Endothelial cell of umbilical vein (primary cell): ENCODE data around the gene XYLT1. TPM values are rescaled to one million over a fixed set of nuclear protein-coding genes. Genes with fewer than 3 reads are reported as not detected.

ENCODE experiments used
- BruUV-seq: library from RNA; stranded (reverse); fragments of 400-500 nt; replicated peaks from 2 replicates; lab custom pipeline; 2021; lab: Mats Ljungman, UMichigan
- CTCF ChIA-PET: fragments of 300-600, 350-600 bp; sonication (Branson Sonifier 250); formaldehyde crosslinking; loops from one replicate; lab custom pipeline; 2021; ENCODE audit warnings: antibody characterized with exemption, inconsistent platforms; lab: Charles Lee
- POLR2A ChIA-PET: fragments of 300-600, 350-600 bp; sonication (Branson Sonifier 250); formaldehyde crosslinking; loops from one replicate; lab custom pipeline; 2021; ENCODE audit warnings: antibody characterized with exemption, inconsistent platforms; lab: Charles Lee
- DNase-seq: peaks from one replicate; pipeline ENCODE4 v3.0.0-alpha.2; 2011; ENCODE audit warnings: low read depth, low spot score
- FAIRE-seq: peaks from 2 replicates; lab custom pipeline; 2011; peaks lifted over from hg19 to GRCh38; lab: Jason Lieb, UNC
- H2AFZ ChIP-seq: 2 replicates; pipeline ENCODE4 v1.6.0; 2012; ENCODE audit warnings: low read depth, low read length, control low read depth, inconsistent platforms
- H3K27ac ChIP-seq: 2 replicates; pipeline ENCODE4 v1.5.1; 2011; ENCODE audit warnings: low read depth, mild to moderate bottlenecking, control low read depth, low read length, moderate library complexity; ENCODE audit not compliant: insufficient read depth
- H3K27me3 ChIP-seq, 2 experiments: 2 replicates each; pipeline versions ENCODE4 v1.6.0 to v1.6.1; 2011; ENCODE audit warnings: low read length in 2 of 2, mixed read lengths in 1 of 2; ENCODE audit not compliant: control insufficient read depth in 2 of 2, insufficient read depth in 2 of 2
- H3K36me3 ChIP-seq, 2 experiments: 2 replicates in 1 of 2; 3 replicates in 1 of 2; pipeline ENCODE4 v1.5.1; 2011; ENCODE audit warnings: low read length in 2 of 2, mild to moderate bottlenecking in 1 of 2, moderate library complexity in 1 of 2; ENCODE audit not compliant: control insufficient read depth in 2 of 2, insufficient read depth in 2 of 2; ENCODE audit errors: extremely low read depth in 1 of 2
- H3K4me1 ChIP-seq: 3 replicates; pipeline ENCODE4 v1.5.1; 2011; ENCODE audit warnings: mild to moderate bottlenecking, low read length; ENCODE audit not compliant: control insufficient read depth, insufficient read depth; ENCODE audit errors: extremely low read depth
- H3K4me2 ChIP-seq: 2 replicates; pipeline ENCODE4 v1.6.1; 2011; ENCODE audit warnings: low read length, control low read depth, mixed read lengths; ENCODE audit not compliant: insufficient read depth
- H3K4me3 ChIP-seq, 3 experiments: fragments of 200-600 bp in 1 of 3; sonication (generic), shearing (Covaris generic) in 1 of 3; replicated peaks in 1 of 3; 2 replicates each; pipeline ENCODE4 v1.5.1; 2011 to 2016; ENCODE audit warnings: control low read depth in 3 of 3, low read length in 3 of 3, mild to moderate bottlenecking in 2 of 3, inconsistent platforms in 1 of 3, low read depth in 1 of 3, moderate library complexity in 1 of 3; ENCODE audit not compliant: insufficient read depth in 1 of 3
- H3K79me2 ChIP-seq: 2 replicates; pipeline ENCODE4 v1.6.0; 2012; ENCODE audit warnings: low read length, inconsistent platforms; ENCODE audit not compliant: control insufficient read depth, insufficient read depth
- H3K9ac ChIP-seq: replicated peaks from 2 replicates; pipeline ENCODE3; 2011; ENCODE audit warnings: low read length, control low read depth; ENCODE audit not compliant: insufficient read depth; ENCODE audit errors: extremely low read depth
- H3K9me1 ChIP-seq: replicated peaks from 3 replicates; pipeline ENCODE4 v1.6.0; 2011; ENCODE audit warnings: mild to moderate bottlenecking, low read length; ENCODE audit not compliant: control insufficient read depth, insufficient read depth; ENCODE audit errors: extremely low read depth
- H3K9me3 ChIP-seq: replicated peaks from 2 replicates; pipeline ENCODE4 v1.5.1; 2012; ENCODE audit warnings: low read length, inconsistent platforms; ENCODE audit not compliant: control insufficient read depth, insufficient read depth
- H4K20me1 ChIP-seq: replicated peaks from 2 replicates; pipeline ENCODE3; 2011; ENCODE audit warnings: mild to moderate bottlenecking, low read length; ENCODE audit not compliant: control insufficient read depth, insufficient read depth; ENCODE audit errors: extremely low read depth
- EZH2 ChIP-seq: IDR thresholded peaks from 2 replicates; pipeline ENCODE4 v1.6.1; 2012; ENCODE audit warnings: borderline replicate concordance, low read depth, mild to moderate bottlenecking, moderate library complexity, low read length, inconsistent platforms; ENCODE audit not compliant: severe bottlenecking
- FOS ChIP-seq: IDR thresholded peaks from 2 replicates; pipeline ENCODE4 v1.6.1; 2011; ENCODE audit warnings: mild to moderate bottlenecking, low read length, moderate library complexity, borderline replicate concordance; ENCODE audit not compliant: insufficient read depth
- GATA2 ChIP-seq: IDR thresholded peaks from 2 replicates; pipeline ENCODE4 v1.7.0; 2011; ENCODE audit warnings: low read depth, mild to moderate bottlenecking, moderate library complexity, mixed read lengths, low read length; ENCODE audit not compliant: insufficient read length, insufficient read depth
- JUN ChIP-seq: IDR thresholded peaks from 2 replicates; pipeline ENCODE4 v1.6.1; 2011; ENCODE audit warnings: borderline replicate concordance, low read depth; ENCODE audit not compliant: insufficient read length, insufficient read depth
- MYC ChIP-seq: IDR thresholded peaks from one replicate; pipeline ENCODE4 v1.6.1; 2011; ENCODE audit warnings: mild to moderate bottlenecking, low read depth, low read length
- POLR2A ChIP-seq: IDR thresholded peaks from 2 replicates; pipeline ENCODE4 v1.6.1; 2012; ENCODE audit warnings: low read depth, mild to moderate bottlenecking, control low read depth, low read length
- POLR2AphosphoS5 ChIP-seq: IDR thresholded peaks from 2 replicates; pipeline ENCODE4 v1.6.1; 2012; ENCODE audit warnings: low read depth, mild to moderate bottlenecking, control low read depth, low read length, moderate library complexity; ENCODE audit not compliant: insufficient read depth
- dilution Hi-C: fragments of 300-500 bp; cut with MboI; formaldehyde crosslinking; loops from one replicate; pipeline ENCODE4 v1.15.0; 2019; ENCODE audit warnings: low sequenced_read_pairs; ENCODE audit not compliant: extremely low pct_ligation_motif_present
- intact Hi-C: fragments of 100-400 bp; cut with micrococcal nuclease; formaldehyde crosslinking; loops from one replicate; pipeline ENCODE4 v1.10.0; 2022
- polyA plus RNA-seq, 4 experiments: library from polyadenylated mRNA; depleted of rRNA in 3 of 4; stranded (reverse) in 3 of 4; unstranded in 1 of 4; fragments of >200 nt; gene quantifications; 2 replicates each; pipeline versions ENCODE4 v1.2.1 to v1.2.3, GENCODE V29; 2011 to 2012; ENCODE audit warnings: missing spikeins in 1 of 4
- total RNA-seq: library from RNA; stranded (reverse); gene quantifications from 2 replicates; pipeline ENCODE4 v1.2.3, GENCODE V29; 2021
- TF ChIP-seq, protein P1 (sequence below), 2 donors: IDR thresholded peaks; 1 replicate in 1 of 2; 2 replicates in 1 of 2; pipeline ENCODE4 v1.5.1; 2011; ENCODE audit warnings: low read length in 2 of 2, mild to moderate bottlenecking in 2 of 2, moderate library complexity in 2 of 2, control low read depth in 1 of 2, inconsistent platforms in 1 of 2, low read depth in 1 of 2; ENCODE audit not compliant: insufficient read depth in 1 of 2; ENCODE audit errors: extremely low read depth in 1 of 2
- TF ChIP-seq, protein P2 (sequence below): IDR thresholded peaks from 2 replicates; pipeline ENCODE4 v1.6.1; 2011; ENCODE audit not compliant: insufficient read depth, insufficient read length

Gene XYLT1
- total and polyA plus RNA-seq, 2 donors (not counting 3 experiments of a cell fraction or from before 2014, with no cell fraction given): 0.63 to 2.9 TPM

DNA sequence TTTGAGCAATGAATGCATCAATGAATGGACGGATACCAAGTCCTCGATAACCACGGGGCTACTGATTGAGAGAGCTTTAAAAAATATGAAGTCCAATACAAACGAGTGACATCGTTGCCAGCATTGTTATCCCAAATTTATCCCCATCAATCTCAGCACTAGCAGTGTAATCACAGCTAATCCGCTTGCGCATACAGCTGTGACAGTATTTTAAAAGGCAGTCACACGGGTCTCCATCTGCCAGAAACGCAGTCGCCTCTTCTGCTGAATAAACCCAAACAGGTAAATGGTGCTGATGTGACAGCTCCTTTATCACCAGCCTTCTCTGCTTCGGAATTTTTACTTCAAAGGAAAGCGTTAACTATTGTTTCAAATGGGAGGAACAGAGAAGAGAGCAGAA lies 311.1 kb downstream of the XYLT1 start:
- ChIA-PET POLR2A (no interaction called here), CTCF (no interaction called here)
- Histone ChIP-seq H3K79me2 (no peaks in the 10 kb centered on the region), H3K4me3 (no peak overlapping the region), H3K27ac (no peak overlapping the region), H3K9ac (no peak overlapping the region), H4K20me1 (no peaks in the 10 kb centered on the region), H3K9me1 (no peaks in the 10 kb centered on the region), H3K27me3 (no peaks in the 10 kb centered on the region), H3K4me2 (no peak overlapping the region), H3K36me3 (no peaks in the 10 kb centered on the region), H3K4me1 (no peaks in the 10 kb centered on the region), H2AFZ (no peak overlapping the region), H3K9me3 (no peaks in the 10 kb centered on the region)
- FAIRE-seq (no peak), DNase-seq (no peak)
- no peak for TF ChIP-seq EZH2
- no peak for TF ChIP-seq FOS
- TF ChIP-seq, protein P1, sequence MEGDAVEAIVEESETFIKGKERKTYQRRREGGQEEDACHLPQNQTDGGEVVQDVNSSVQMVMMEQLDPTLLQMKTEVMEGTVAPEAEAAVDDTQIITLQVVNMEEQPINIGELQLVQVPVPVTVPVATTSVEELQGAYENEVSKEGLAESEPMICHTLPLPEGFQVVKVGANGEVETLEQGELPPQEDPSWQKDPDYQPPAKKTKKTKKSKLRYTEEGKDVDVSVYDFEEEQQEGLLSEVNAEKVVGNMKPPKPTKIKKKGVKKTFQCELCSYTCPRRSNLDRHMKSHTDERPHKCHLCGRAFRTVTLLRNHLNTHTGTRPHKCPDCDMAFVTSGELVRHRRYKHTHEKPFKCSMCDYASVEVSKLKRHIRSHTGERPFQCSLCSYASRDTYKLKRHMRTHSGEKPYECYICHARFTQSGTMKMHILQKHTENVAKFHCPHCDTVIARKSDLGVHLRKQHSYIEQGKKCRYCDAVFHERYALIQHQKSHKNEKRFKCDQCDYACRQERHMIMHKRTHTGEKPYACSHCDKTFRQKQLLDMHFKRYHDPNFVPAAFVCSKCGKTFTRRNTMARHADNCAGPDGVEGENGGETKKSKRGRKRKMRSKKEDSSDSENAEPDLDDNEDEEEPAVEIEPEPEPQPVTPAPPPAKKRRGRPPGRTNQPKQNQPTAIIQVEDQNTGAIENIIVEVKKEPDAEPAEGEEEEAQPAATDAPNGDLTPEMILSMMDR (IDR thresholded peaks at IDR 0.05; ENCODE audit: extremely low read depth in 1 of 2, insufficient read depth in 1 of 2, low read depth in 1 of 2, low read length in 2 of 2): no peak
- TF ChIP-seq, protein P2, sequence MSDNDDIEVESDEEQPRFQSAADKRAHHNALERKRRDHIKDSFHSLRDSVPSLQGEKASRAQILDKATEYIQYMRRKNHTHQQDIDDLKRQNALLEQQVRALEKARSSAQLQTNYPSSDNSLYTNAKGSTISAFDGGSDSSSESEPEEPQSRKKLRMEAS: no peak
- TF ChIP-seq POLR2A: no peak
- no peak for TF ChIP-seq POLR2AphosphoS5
- TF ChIP-seq MYC: no peak
- TF ChIP-seq JUN: no peak
- no peak for TF ChIP-seq GATA2
- intact Hi-C loops: no loop called here
- no TSS peak for BruUV-seq
- dilution Hi-C loops: no loop called here
